B cell (primary cell): ENCODE results near the gene MAP3K21. TPM values are rescaled to one million over a fixed set of nuclear protein-coding genes. Genes with fewer than 3 reads are reported as not detected.

Experiments used
- ATAC-seq: fragments of 200-7000 bp; cut with Tn5 transposase; one replicate; pipeline ENCODE4 v1.10.0; 2021; ENCODE audit warnings: low read depth, mild to moderate bottlenecking, moderate number of reproducible peaks, moderate library complexity
- CTCF ChIA-PET: fragments of 350-600 bp; sonication (Branson Sonifier 250); formaldehyde crosslinking; loops from one replicate; lab custom pipeline; 2021; ENCODE audit warnings: antibody characterized with exemption, inconsistent platforms; lab: Charles Lee
- POLR2A ChIA-PET: fragments of 350-600 bp; sonication (Branson Sonifier 250); formaldehyde crosslinking; loops from one replicate; lab custom pipeline; 2021; ENCODE audit warnings: antibody characterized with exemption; lab: Charles Lee
- DNase-seq: peaks from one replicate; pipeline ENCODE4 v3.0.0; 2013
- H2AFZ ChIP-seq: 2 replicates; pipeline ENCODE4 v1.6.1; 2012; ENCODE audit warnings: mild to moderate bottlenecking, low read depth, low read length; ENCODE audit not compliant: insufficient read depth, poor library complexity, severe bottlenecking
- H3K27ac ChIP-seq, 2 donors: 1 replicate in 1 of 2; 2 replicates in 1 of 2; pipeline ENCODE4 v1.5.1; 2012 to 2013; ENCODE audit warnings: low read length in 2 of 2, mild to moderate bottlenecking in 2 of 2, moderate library complexity in 1 of 2
- H3K27me3 ChIP-seq, 4 experiments: fragments of 200-600 bp in 1 of 4; sonication (generic) in 1 of 4; replicated peaks in 1 of 4; 1 replicate in 2 of 4; 2 replicates in 2 of 4; pipeline versions ENCODE4 v1.6.1 to v1.7.0; 2013 to 2016; ENCODE audit warnings: low read length in 3 of 4, mild to moderate bottlenecking in 2 of 4, mixed read lengths in 1 of 4, moderate library complexity in 1 of 4; ENCODE audit not compliant: insufficient read depth in 4 of 4, control insufficient read depth in 3 of 4; ENCODE audit errors: control extremely low read depth in 1 of 4
- H3K36me3 ChIP-seq, 2 experiments: replicated peaks in 1 of 2; 1 replicate in 1 of 2; 2 replicates in 1 of 2; pipeline versions ENCODE4 v1.6.1 to v1.7.1; 2013; ENCODE audit warnings: low read length in 1 of 2; ENCODE audit not compliant: insufficient read depth in 2 of 2, control insufficient read depth in 1 of 2; ENCODE audit errors: control extremely low read depth in 1 of 2, extremely low read depth in 1 of 2
- H3K4me1 ChIP-seq, 2 donors: fragments of 200-600 bp in 1 of 2; sonication (generic) in 1 of 2; 1 replicate in 1 of 2; 2 replicates in 1 of 2; pipeline versions ENCODE4 v1.5.1 to v1.6.1; 2013 to 2017; ENCODE audit warnings: low read length in 2 of 2; ENCODE audit not compliant: control insufficient read depth in 2 of 2, insufficient read depth in 2 of 2
- H3K4me2 ChIP-seq: replicated peaks from 2 replicates; pipeline ENCODE3; 2012; ENCODE audit warnings: mild to moderate bottlenecking, low read depth, low read length; ENCODE audit not compliant: poor library complexity, severe bottlenecking
- H3K4me3 ChIP-seq, 5 experiments: fragments of 200-600 bp in 1 of 5; sonication (generic) in 1 of 5; 1 replicate in 3 of 5; 2 replicates in 2 of 5; pipeline versions ENCODE4 v1.5.1 to v1.7.0; 2011 to 2016; ENCODE audit warnings: low read length in 4 of 5, mild to moderate bottlenecking in 4 of 5, low read depth in 2 of 5, control low read depth in 1 of 5, moderate library complexity in 1 of 5; ENCODE audit not compliant: insufficient read depth in 1 of 5; ENCODE audit errors: control extremely low read depth in 1 of 5, extremely low read depth in 1 of 5
- H3K79me2 ChIP-seq: fragments of 200-600 bp; sonication (generic); one replicate; pipeline ENCODE4 v1.6.0; 2016; ENCODE audit warnings: low read length; ENCODE audit not compliant: control insufficient read depth, insufficient read depth
- H3K9ac ChIP-seq: fragments of 200-600 bp; sonication (generic); 2 replicates; pipeline ENCODE4 v1.6.1; 2017; ENCODE audit warnings: mild to moderate bottlenecking, low read length, moderate library complexity
- H3K9me3 ChIP-seq, 3 donors: one replicate each; pipeline versions ENCODE4 v1.6.1 to v1.7.1; 2013; ENCODE audit warnings: low read length in 2 of 3; ENCODE audit not compliant: control insufficient read depth in 2 of 3, insufficient read depth in 1 of 3; ENCODE audit errors: control extremely low read depth in 1 of 3
- H4K20me1 ChIP-seq: 2 replicates; pipeline ENCODE4 v1.6.0; 2012; ENCODE audit warnings: mild to moderate bottlenecking, low read length; ENCODE audit not compliant: insufficient read depth, control insufficient read depth, poor library complexity, severe bottlenecking
- H3K27ac Mint-ChIP-seq: one replicate; pipeline ENCODE4 v1.8.0; 2021; ENCODE audit warnings: mixed read lengths
- H3K27me3 Mint-ChIP-seq: one replicate; pipeline ENCODE4 v1.8.0; 2021; ENCODE audit warnings: mixed read lengths
- H3K4me1 Mint-ChIP-seq: one replicate; pipeline ENCODE4 v1.8.0; 2021; ENCODE audit warnings: mixed read lengths
- H3K4me3 Mint-ChIP-seq: one replicate; pipeline ENCODE4 v1.8.0; 2021; ENCODE audit warnings: mixed read lengths
- H3K9me3 Mint-ChIP-seq: one replicate; pipeline ENCODE4 v1.8.0; 2022; ENCODE audit warnings: mixed read lengths; ENCODE audit not compliant: insufficient read depth
- EZH2 ChIP-seq: IDR thresholded peaks from 2 replicates; pipeline ENCODE4 v1.6.1; 2012; ENCODE audit warnings: borderline replicate concordance, low read depth, mild to moderate bottlenecking, moderate library complexity, low read length; ENCODE audit not compliant: insufficient read depth, poor library complexity, severe bottlenecking
- WGBS: methylation state at CpG from one replicate; pipeline ENCODE4 v1.1.5; 2013; ENCODE audit warnings: missing lambda C conversion rate; ENCODE audit not compliant: insufficient coverage; 5-methylcytosine and 5-hydroxymethylcytosine counted together
- intact Hi-C: fragments of 100-400 bp; cut with micrococcal nuclease; formaldehyde crosslinking; loops from one replicate; pipeline ENCODE4 v1.10.0; 2022
- polyA plus RNA-seq: library from polyadenylated mRNA; depleted of rRNA; stranded (reverse); fragments of >200 nt; gene quantifications from 2 replicates; pipeline ENCODE4 v1.2.3, GENCODE V29; 2012
- total RNA-seq, 2 donors: library from RNA; stranded (reverse); fragments of 120-200 nt in 1 of 2; gene quantifications; 1 replicate in 1 of 2; 2 replicates in 1 of 2; pipeline versions ENCODE4 v1.2.3 to v1.2.4, GENCODE V29; 2013 to 2022
- TF ChIP-seq, protein P1 (sequence below): fragments of 200-600 bp; IDR thresholded peaks from one replicate; pipeline ENCODE4 v1.8.0; 2022; ENCODE audit warnings: antibody characterized with exemption, mild to moderate bottlenecking

MAP3K21 gene
- total and polyA plus RNA-seq, 2 donors (not counting 1 experiment from before 2014, with no cell fraction given): 1.5 to 3.7 TPM

DNA sequence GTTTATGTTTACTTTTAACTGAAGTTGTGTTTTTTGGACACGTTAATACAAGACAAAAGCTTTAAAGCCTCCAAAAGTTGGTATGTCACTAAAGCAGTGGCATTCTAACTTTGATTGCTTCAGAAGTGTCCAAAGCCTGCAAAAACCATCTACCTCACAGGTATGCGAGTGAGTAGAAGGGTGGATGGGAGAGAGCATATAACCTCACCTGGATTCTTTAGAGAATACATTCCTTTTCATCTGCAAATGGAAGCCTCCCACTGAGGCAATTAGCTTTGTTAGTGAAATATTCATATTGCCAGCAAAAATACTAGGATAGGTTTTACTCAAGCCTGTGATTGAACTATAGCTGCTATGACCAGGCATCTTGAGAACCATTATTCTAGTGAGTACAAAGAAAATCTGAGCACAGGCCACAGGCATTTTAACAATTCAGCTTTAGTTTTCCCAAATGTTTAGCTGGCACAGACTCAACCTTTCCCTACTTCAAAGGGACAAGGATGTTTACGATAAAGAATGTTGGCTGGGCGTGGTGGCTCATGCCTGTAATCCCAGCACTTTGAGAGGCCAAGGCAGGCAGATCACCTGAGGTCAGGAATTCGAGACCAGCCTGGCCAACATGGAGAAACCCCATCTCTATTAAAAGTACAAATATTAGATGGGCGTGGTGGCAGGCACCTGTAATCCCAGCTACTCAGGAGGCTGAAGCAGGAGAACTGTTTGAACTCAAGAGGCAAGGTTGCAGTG lies 39.7 kb downstream of the MAP3K21 start:
- H3K9me3 Mint-ChIP-seq: no peaks in the 10 kb centered on the region
- no peaks in the 10 kb centered on the region for H3K27me3 Mint-ChIP-seq
- Histone ChIP-seq H3K27ac (no peak overlapping the region), H4K20me1 (no peaks in the 10 kb centered on the region), H3K4me2 (no peak overlapping the region), H3K9me3 (no peaks in the 10 kb centered on the region), H3K36me3 (no peaks in the 10 kb centered on the region), H3K9ac (no peak overlapping the region), H3K4me1 (no peaks in the 10 kb centered on the region), H3K4me3 (no peak overlapping the region), H3K27me3 (no peaks in the 10 kb centered on the region), H3K79me2 (no peaks in the 10 kb centered on the region), H2AFZ (no peak overlapping the region)
- TF ChIP-seq, protein P1, sequence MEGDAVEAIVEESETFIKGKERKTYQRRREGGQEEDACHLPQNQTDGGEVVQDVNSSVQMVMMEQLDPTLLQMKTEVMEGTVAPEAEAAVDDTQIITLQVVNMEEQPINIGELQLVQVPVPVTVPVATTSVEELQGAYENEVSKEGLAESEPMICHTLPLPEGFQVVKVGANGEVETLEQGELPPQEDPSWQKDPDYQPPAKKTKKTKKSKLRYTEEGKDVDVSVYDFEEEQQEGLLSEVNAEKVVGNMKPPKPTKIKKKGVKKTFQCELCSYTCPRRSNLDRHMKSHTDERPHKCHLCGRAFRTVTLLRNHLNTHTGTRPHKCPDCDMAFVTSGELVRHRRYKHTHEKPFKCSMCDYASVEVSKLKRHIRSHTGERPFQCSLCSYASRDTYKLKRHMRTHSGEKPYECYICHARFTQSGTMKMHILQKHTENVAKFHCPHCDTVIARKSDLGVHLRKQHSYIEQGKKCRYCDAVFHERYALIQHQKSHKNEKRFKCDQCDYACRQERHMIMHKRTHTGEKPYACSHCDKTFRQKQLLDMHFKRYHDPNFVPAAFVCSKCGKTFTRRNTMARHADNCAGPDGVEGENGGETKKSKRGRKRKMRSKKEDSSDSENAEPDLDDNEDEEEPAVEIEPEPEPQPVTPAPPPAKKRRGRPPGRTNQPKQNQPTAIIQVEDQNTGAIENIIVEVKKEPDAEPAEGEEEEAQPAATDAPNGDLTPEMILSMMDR: no peak
- DNase-seq: no peak
- no peak overlapping the region for H3K27ac Mint-ChIP-seq
- intact Hi-C loops: no loop called here
- H3K4me3 Mint-ChIP-seq: no peak overlapping the region
- ChIA-PET CTCF (interaction anchor here (1.0 to 1.7 kb wide), 3 partner anchors 9 to 19 kb away, joined by 3 to 4 read pairs (median 4); no protein-coding TSS in a partner anchor), POLR2A (no interaction called here)
- ATAC-seq: no peak
- no peaks in the 10 kb centered on the region for H3K4me1 Mint-ChIP-seq
- WGBS: 86% methylated on average over 1 of the region's 6 CpGs

DNA sequence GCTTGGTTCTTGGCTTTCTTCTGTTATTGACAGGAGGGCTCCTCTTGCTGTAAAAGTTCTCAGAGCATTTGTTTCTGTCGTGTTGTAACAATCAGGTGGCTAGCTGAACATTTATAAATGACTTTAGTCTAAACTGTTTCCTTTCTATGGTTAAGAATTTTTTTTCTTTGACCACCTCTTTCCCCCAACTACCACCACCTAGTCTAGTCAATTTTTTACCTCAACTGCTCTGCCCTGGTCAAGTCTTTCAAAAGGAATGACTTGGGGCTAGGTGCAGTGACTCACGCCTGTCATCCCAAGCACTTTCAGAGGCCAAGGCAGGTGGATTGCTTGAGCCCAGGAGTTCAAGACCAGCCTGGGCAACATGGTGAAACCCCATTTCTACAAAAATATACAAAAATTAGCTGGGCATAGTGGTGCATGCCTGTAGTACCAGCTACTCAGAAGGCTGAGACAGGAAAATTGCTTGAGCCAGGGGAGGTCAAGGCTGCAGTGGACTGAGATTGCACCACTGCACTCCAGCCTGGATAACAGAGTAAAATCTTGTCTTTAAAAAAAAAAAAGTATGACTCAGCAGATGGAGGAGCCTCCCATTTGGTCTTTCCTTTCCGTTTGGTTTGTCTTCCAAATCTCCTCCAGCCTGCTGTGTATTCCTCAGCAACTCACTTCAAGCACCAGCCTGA lies 40.7 kb downstream of the MAP3K21 start:
- Mint-ChIP-seq H3K27ac (no peak overlapping the region), H3K27me3 (no peaks in the 10 kb centered on the region), H3K4me3 (no peak overlapping the region), H3K9me3 (no peaks in the 10 kb centered on the region), H3K4me1 (no peaks in the 10 kb centered on the region)
- Histone ChIP-seq H2AFZ (no peak overlapping the region), H3K79me2 (no peaks in the 10 kb centered on the region), H3K27ac (no peak overlapping the region), H3K9me3 (no peaks in the 10 kb centered on the region), H3K4me1 (no peaks in the 10 kb centered on the region), H3K4me3 (no peak overlapping the region), H3K9ac (no peak overlapping the region), H3K27me3 (no peaks in the 10 kb centered on the region), H3K4me2 (no peak overlapping the region), H4K20me1 (no peaks in the 10 kb centered on the region), H3K36me3 (no peaks in the 10 kb centered on the region)
- intact Hi-C loops: no loop called here
- 100% methylated on average over 1 of the region's 3 CpGs for WGBS
- POLR2A ChIA-PET: no interaction called here
- TF ChIP-seq EZH2: no peak
- TF ChIP-seq, protein P1: no peak
- DNase-seq: no peak
- CTCF ChIA-PET: interaction anchor here (1.0 kb wide), 1 partner anchor 8 kb away, joined by 4 read pairs; no protein-coding TSS in a partner anchor
- no peak for ATAC-seq
